ENCODE data around the gene PIK3CB. TPM values are rescaled to one million over a fixed set of nuclear protein-coding genes. Genes with fewer than 3 reads are reported as not detected.

Gene PIK3CB
- total RNA-seq, 2 experiments from 2014 or later: 23.0 to 26.4 TPM

- no peak for TF ChIP-seq CTCF (IDR thresholded peaks at IDR 0.05)
- no peaks in the 10 kb centered on the region for H3K36me3 Mint-ChIP-seq (ENCODE audit: low read depth)
- H3K9me3 Mint-ChIP-seq: peaks cover 11% of the 10 kb centered on the region
- H3K4me1 ChIP-seq (ENCODE audit: insufficient read depth, low read length): peaks cover 2% of the 10 kb centered on the region
- H3K36me3 ChIP-seq (ENCODE audit: insufficient read depth, low read length): no peaks in the 10 kb centered on the region
- no peak overlapping the region for H3K4me3 ChIP-seq (ENCODE audit: low read length)
- ChIA-PET POLR2A (interaction anchor here (0.6 kb wide), 1 partner anchor 59 kb away, joined by 3 read pairs; no protein-coding TSS in a partner anchor), CTCF (no interaction called here)
- H3K4me3 Mint-ChIP-seq: no peak overlapping the region
- no peak overlapping the region for H3K27ac ChIP-seq (ENCODE audit: low read depth in 1 of 2, low read length in 2 of 2)
- ATAC-seq (ENCODE audit: poor library complexity) (no peak), DNase-seq (no peak)
- no peaks in the 10 kb centered on the region for H3K27me3 Mint-ChIP-seq
- no peaks in the 10 kb centered on the region for H3K27me3 ChIP-seq (ENCODE audit: control insufficient read depth in 1 of 2, insufficient read depth in 2 of 2, low read length in 2 of 2)
- no peaks in the 10 kb centered on the region for H3K4me1 Mint-ChIP-seq (ENCODE audit: low read depth)
- peaks cover 0 to 4% of the 10 kb centered on the region in 2 experiments for H3K9me3 ChIP-seq (ENCODE audit: control insufficient read depth in 1 of 2, insufficient read depth in 1 of 2, low read length in 2 of 2)
- intact Hi-C loops (cut with DNase I, micrococcal nuclease): no loop called here
- no peak overlapping the region for H3K27ac Mint-ChIP-seq
Measured at GRCh38 chr3:138877226-138877625, 42.5 kb upstream of the PIK3CB start.

GRCh38 chr3:138875754-138876664 is 41.3 kb upstream of the PIK3CB start:
- ChIA-PET CTCF (no interaction called here), POLR2A (no interaction called here)
- Histone ChIP-seq H3K4me3 (ENCODE audit: low read length) (no peak overlapping the region), H3K36me3 (ENCODE audit: insufficient read depth, low read length) (no peaks in the 10 kb centered on the region), H3K27ac (ENCODE audit: low read depth in 1 of 2, low read length in 2 of 2) (no peak overlapping the region), H3K4me1 (ENCODE audit: insufficient read depth, low read length) (no peaks in the 10 kb centered on the region), H3K27me3 (ENCODE audit: control insufficient read depth in 1 of 2, insufficient read depth in 2 of 2, low read length in 2 of 2) (no peaks in the 10 kb centered on the region), H3K9me3 (ENCODE audit: control insufficient read depth in 1 of 2, insufficient read depth in 1 of 2, low read length in 2 of 2) (peaks cover 0 to 4% of the 10 kb centered on the region in 2 experiments)
- intact Hi-C loops (cut with DNase I, micrococcal nuclease): no loop called here
- ATAC-seq (ENCODE audit: poor library complexity) (no peak), DNase-seq (peak in 2 of 14 experiments; percentile 16 to 33)
- no peaks in the 10 kb centered on the region for H3K27me3 Mint-ChIP-seq
- H3K4me3 Mint-ChIP-seq: no peak overlapping the region
- H3K27ac Mint-ChIP-seq: no peak overlapping the region
- TF ChIP-seq CTCF (IDR thresholded peaks at IDR 0.05): no peak
- H3K4me1 Mint-ChIP-seq (ENCODE audit: low read depth): no peaks in the 10 kb centered on the region
- H3K9me3 Mint-ChIP-seq: peaks cover 11% of the 10 kb centered on the region
- no peaks in the 10 kb centered on the region for H3K36me3 Mint-ChIP-seq (ENCODE audit: low read depth)

GRCh38 chr3:138875096-138875753 is 40.5 kb upstream of the PIK3CB start:
- peaks cover 11% of the 10 kb centered on the region for H3K9me3 Mint-ChIP-seq
- ATAC-seq (ENCODE audit: poor library complexity): no peak
- CTCF ChIA-PET: no interaction called here

More at GRCh38 chr3:138875096-138875753, 40.5 kb upstream of the PIK3CB start:
- Mint-ChIP-seq H3K27me3 (no peaks in the 10 kb centered on the region), H3K27ac (no peak overlapping the region), H3K4me1 (ENCODE audit: low read depth) (no peaks in the 10 kb centered on the region), H3K36me3 (ENCODE audit: low read depth) (no peaks in the 10 kb centered on the region), H3K4me3 (no peak overlapping the region)
- DNase-seq: no peak
- Histone ChIP-seq H3K36me3 (ENCODE audit: insufficient read depth, low read length) (no peaks in the 10 kb centered on the region), H3K27ac (ENCODE audit: low read depth in 1 of 2, low read length in 2 of 2) (no peak overlapping the region), H3K4me1 (ENCODE audit: insufficient read depth, low read length) (no peaks in the 10 kb centered on the region), H3K9me3 (ENCODE audit: control insufficient read depth in 1 of 2, insufficient read depth in 1 of 2, low read length in 2 of 2) (peaks cover 0 to 4% of the 10 kb centered on the region in 2 experiments), H3K4me3 (ENCODE audit: low read length) (no peak overlapping the region), H3K27me3 (ENCODE audit: control insufficient read depth in 1 of 2, insufficient read depth in 2 of 2, low read length in 2 of 2) (no peaks in the 10 kb centered on the region)
- POLR2A ChIA-PET: no interaction called here
- intact Hi-C loops (cut with DNase I, micrococcal nuclease): no loop called here
- no peak for TF ChIP-seq CTCF (IDR thresholded peaks at IDR 0.05)
